ACC112 (cell line): ENCODE data around the gene PLEKHG3.

ENCODE experiments used
- H2AFZ ChIP-seq: fragments of 200-600 bp; sonication (generic); one replicate; pipeline ENCODE4 v1.6.0; 2017; ENCODE audit warnings: antibody characterized with exemption, low read length; ENCODE audit not compliant: unreplicated experiment
- H3K27ac ChIP-seq: fragments of 200-600 bp; sonication (generic); 2 replicates; pipeline ENCODE4 v1.5.1; 2014; ENCODE audit warnings: low read depth, mild to moderate bottlenecking, antibody characterized with exemption, low read length, moderate library complexity
- H3K27me3 ChIP-seq: fragments of 200-600 bp; sonication (generic); 2 replicates; pipeline ENCODE4 v1.6.1; 2014; ENCODE audit warnings: mild to moderate bottlenecking, antibody characterized with exemption, low read length, moderate library complexity, mixed read lengths; ENCODE audit not compliant: insufficient read depth
- H3K36me3 ChIP-seq: fragments of 200-600 bp; sonication (generic); 2 replicates; pipeline ENCODE4 v1.6.1; 2016; ENCODE audit warnings: mild to moderate bottlenecking, antibody characterized with exemption, low read length, moderate library complexity, mixed read lengths; ENCODE audit not compliant: insufficient read depth
- H3K4me1 ChIP-seq: fragments of 200-600 bp; sonication (generic); one replicate; pipeline ENCODE4 v1.6.1; 2016; ENCODE audit warnings: low read length, mixed read lengths; ENCODE audit not compliant: insufficient read depth, unreplicated experiment, control insufficient read depth
- H3K4me3 ChIP-seq: fragments of 200-600 bp; sonication (generic); 2 replicates; pipeline ENCODE4 v1.5.1; 2014; ENCODE audit warnings: mild to moderate bottlenecking, low read depth, low read length
- H3K79me2 ChIP-seq: fragments of 200-600 bp; sonication (generic); one replicate; pipeline ENCODE4 v1.6.0; 2016; ENCODE audit warnings: low read length; ENCODE audit not compliant: control insufficient read depth, unreplicated experiment, insufficient read depth

The PLEKHG3 gene

GRCh38 chr14:64719601-64720000, 15.4 kb downstream of the PLEKHG3 start:
- Histone ChIP-seq H2AFZ (no peak overlapping the region), H3K27me3 (no peaks in the 10 kb centered on the region), H3K79me2 (no peaks in the 10 kb centered on the region), H3K36me3 (no peaks in the 10 kb centered on the region), H3K27ac (no peak overlapping the region), H3K4me3 (no peak overlapping the region), H3K4me1 (peaks cover 4% of the 10 kb centered on the region)

GRCh38 chr14:64720131-64720576, 15.9 kb downstream of the PLEKHG3 start:
- Histone ChIP-seq H3K4me3 (no peak overlapping the region), H2AFZ (no peak overlapping the region), H3K27ac (no peak overlapping the region), H3K27me3 (no peaks in the 10 kb centered on the region), H3K36me3 (no peaks in the 10 kb centered on the region), H3K79me2 (no peaks in the 10 kb centered on the region), H3K4me1 (peaks cover 4% of the 10 kb centered on the region)

GRCh38 chr14:64721391-64721791, 17.2 kb downstream of the PLEKHG3 start:
- Histone ChIP-seq H3K4me1 (peaks cover 8% of the 10 kb centered on the region), H2AFZ (no peak overlapping the region), H3K27ac (no peak overlapping the region), H3K36me3 (no peaks in the 10 kb centered on the region), H3K4me3 (no peak overlapping the region), H3K79me2 (no peaks in the 10 kb centered on the region), H3K27me3 (no peaks in the 10 kb centered on the region)

GRCh38 chr14:64721899-64722298, 17.7 kb downstream of the PLEKHG3 start:
- Histone ChIP-seq H3K79me2 (no peaks in the 10 kb centered on the region), H3K4me1 (peaks cover 10% of the 10 kb centered on the region), H3K27ac (no peak overlapping the region), H3K36me3 (no peaks in the 10 kb centered on the region), H2AFZ (no peak overlapping the region), H3K4me3 (no peak overlapping the region), H3K27me3 (no peaks in the 10 kb centered on the region)

GRCh38 chr14:64722842-64723447, 18.7 kb downstream of the PLEKHG3 start:
- Histone ChIP-seq H3K4me3 (no peak overlapping the region), H3K27ac (no peak overlapping the region), H3K36me3 (no peaks in the 10 kb centered on the region), H3K79me2 (no peaks in the 10 kb centered on the region), H3K4me1 (peaks cover 10% of the 10 kb centered on the region), H3K27me3 (no peaks in the 10 kb centered on the region), H2AFZ (no peak overlapping the region)

GRCh38 chr14:64723691-64724577, 19.7 kb downstream of the PLEKHG3 start:
- H3K4me1 ChIP-seq, result peaks cover 10% of the 10 kb centered on the region

GRCh38 chr14:64724578-64724930, 20.3 kb downstream of the PLEKHG3 start:
- H3K4me3 ChIP-seq, result no peak overlapping the region
- no peak overlapping the region for H3K27ac ChIP-seq
- H3K36me3 ChIP-seq, result no peaks in the 10 kb centered on the region
- no peak overlapping the region for H2AFZ ChIP-seq
- no peaks in the 10 kb centered on the region for H3K79me2 ChIP-seq
- no peaks in the 10 kb centered on the region for H3K27me3 ChIP-seq
- peaks cover 10% of the 10 kb centered on the region for H3K4me1 ChIP-seq

More at GRCh38 chr14:64723691-64724577, 19.7 kb downstream of the PLEKHG3 start:
- no peak overlapping the region for H3K4me3 ChIP-seq
- H3K36me3 ChIP-seq, result no peaks in the 10 kb centered on the region
- H3K27ac ChIP-seq, result no peak overlapping the region
- H2AFZ ChIP-seq, result no peak overlapping the region
- no peaks in the 10 kb centered on the region for H3K27me3 ChIP-seq
- no peaks in the 10 kb centered on the region for H3K79me2 ChIP-seq

GRCh38 chr14:64725261-64725815, 21.1 kb downstream of the PLEKHG3 start:
- Histone ChIP-seq H3K36me3 (no peaks in the 10 kb centered on the region), H2AFZ (no peak overlapping the region), H3K4me3 (no peak overlapping the region), H3K27ac (no peak overlapping the region), H3K79me2 (no peaks in the 10 kb centered on the region), H3K4me1 (peaks cover 9% of the 10 kb centered on the region), H3K27me3 (no peaks in the 10 kb centered on the region)

- Histone ChIP-seq H3K4me3 (no peak overlapping the region), H3K27ac (no peak overlapping the region), H3K79me2 (no peaks in the 10 kb centered on the region), H3K27me3 (no peaks in the 10 kb centered on the region), H2AFZ (no peak overlapping the region), H3K4me1 (peaks cover 6% of the 10 kb centered on the region), H3K36me3 (no peaks in the 10 kb centered on the region)
These were observed 21.8 kb downstream of the PLEKHG3 start for GRCh38 chr14:64725879-64726584.

- Histone ChIP-seq H3K36me3 (no peaks in the 10 kb centered on the region), H3K4me3 (no peak overlapping the region), H3K4me1 (peaks cover 6% of the 10 kb centered on the region), H3K27me3 (no peaks in the 10 kb centered on the region), H3K27ac (no peak overlapping the region), H3K79me2 (no peaks in the 10 kb centered on the region), H2AFZ (no peak overlapping the region)
These were observed 22.3 kb downstream of the PLEKHG3 start for GRCh38 chr14:64726585-64726890.
